Measurements from ENCODE around the gene TSPAN9.

Gene TSPAN9

DNA sequence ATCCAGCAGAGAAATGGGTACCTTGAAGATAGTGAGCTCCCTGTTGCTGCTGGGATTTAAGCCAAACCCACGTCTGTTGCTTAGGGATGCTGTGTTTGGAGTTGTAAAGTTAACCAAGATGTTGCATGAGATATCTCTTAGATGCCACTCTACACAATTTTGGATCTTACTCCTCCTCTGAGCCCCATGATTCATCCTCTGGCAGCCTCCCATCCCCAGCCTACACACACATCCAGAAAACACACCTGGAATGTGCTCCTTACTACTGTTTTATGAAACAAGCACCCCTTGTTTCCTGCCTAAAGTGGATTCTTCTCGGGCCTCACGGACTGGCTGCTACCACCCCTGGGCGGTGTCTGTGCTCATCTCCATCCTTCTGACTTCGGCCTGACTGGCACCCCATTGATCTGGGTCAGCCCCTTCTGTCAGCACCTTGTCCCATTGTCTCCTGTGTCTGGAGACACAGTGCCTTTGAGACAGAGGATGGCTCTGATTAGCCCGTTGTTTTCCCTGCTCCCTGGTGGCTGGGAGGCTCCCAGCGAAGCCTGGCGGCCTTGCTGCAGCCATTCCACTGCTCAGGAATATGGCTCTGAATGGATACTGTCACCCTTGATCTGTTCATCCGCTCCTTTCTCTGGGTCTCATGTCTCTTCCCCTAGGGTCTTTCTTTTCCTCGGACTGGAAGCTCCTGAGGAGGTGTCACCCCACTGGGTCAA lies 24.3 kb downstream of the TSPAN9 start:
- no peak for DNase-seq (ENCODE audit: low read depth)

DNA sequence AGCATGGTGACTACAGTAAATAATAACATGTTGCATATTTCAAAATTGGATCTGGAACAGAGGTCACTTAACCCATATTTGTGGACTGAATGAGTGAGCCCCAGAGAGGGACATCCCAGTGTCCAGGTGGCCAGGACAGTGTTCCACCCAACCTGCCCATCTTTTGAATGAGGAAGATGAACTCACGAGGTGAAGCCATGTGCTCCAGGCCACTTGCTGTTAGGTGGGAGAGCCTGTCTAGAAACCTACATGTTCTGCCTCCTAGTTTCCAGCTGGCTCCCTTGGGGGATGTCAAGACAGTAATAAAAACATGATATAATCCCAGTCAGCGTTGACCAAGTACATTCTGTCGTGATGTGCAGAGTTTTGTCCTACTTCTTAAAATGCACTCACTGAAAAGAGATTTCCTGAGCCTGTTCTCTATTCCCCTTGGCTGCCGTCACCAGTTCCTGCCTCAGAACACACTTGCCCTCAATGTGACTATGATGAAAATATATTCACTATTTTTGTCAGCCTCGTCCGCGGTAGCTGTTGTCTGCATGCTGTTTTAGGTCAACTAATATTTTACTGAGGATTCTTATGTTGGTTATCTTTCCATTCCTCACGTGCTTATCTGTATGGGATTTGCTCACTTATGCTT lies 25.7 kb downstream of the TSPAN9 start:
- DNase-seq (ENCODE audit: low read depth) = no peak

DNA sequence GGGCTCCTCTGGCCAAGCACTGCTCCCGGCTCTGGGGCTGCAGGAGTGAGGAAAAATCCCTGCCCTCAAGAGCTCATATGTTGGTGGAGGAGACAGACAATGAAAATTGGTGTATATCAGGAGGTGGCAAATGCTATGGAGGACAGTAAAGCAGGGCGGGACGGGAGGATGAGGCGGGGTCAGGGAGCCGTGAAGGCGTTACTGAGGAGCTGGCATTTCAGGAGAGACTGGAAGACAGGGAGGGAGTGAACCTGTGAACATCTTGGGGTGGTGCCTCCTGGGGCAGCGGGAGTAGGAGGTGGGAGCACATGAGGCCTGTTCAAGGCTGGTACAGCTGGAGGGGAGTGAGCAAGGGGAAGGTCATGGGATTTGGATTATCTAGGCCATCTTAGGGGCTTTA lies 26.6 kb downstream of the TSPAN9 start:
- no peak for DNase-seq (ENCODE audit: low read depth)

DNA sequence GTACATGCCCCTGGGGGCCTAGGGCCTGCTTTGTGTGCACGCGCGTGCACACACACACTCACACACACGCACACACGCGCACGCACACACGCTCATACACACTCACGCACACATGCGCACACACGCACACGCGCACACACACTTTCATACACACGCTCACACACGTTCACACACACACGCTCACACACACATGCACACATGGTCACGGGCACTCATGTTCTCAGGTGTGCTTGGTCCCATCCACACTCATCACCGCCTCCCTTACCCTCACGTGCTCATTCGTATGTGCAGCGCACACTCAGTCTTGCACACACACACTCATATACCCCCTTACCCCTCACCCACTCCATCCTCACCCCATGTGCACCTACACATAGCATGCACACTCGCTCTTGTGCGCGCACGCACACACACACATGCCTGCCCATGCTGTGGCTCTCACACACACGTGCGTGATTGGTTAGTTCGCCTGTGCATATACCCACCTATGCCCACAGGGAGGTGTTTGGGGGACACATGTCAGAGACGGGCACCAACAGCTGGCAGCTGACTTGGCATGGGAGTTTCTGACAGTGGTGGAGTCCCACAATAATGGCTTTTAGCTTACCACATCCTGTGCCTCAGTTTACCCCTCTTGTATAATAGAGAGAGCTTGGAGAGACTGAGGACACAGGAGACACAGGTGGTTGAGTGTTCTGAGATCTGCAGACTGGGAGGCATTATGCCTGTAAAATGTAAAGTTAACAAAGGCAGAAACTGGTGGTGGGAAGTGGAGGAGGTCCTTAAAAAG lies 28.7 kb downstream of the TSPAN9 start:
- no peak for DNase-seq (ENCODE audit: low read depth)

DNA sequence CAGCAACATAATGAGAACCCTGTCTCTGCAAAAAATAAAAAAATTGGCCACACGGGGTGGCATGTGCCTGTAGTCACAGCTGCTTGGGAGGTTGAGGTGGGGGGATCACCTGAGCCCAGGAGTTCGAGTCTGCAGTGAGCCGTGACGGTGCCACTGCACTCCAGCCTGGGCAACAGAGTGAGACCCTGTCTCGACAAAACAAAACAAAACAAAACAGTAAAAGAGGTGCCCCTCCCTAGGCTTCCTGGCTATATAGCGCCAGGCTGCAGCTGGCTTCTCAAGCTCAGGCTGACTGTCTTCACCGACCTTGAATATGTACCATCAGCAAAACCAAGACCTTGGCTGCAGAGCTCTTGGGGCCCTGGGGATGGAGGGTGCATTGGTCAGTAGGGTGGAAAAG lies 29.4 kb downstream of the TSPAN9 start:
- no peak for DNase-seq (ENCODE audit: low read depth)

DNA sequence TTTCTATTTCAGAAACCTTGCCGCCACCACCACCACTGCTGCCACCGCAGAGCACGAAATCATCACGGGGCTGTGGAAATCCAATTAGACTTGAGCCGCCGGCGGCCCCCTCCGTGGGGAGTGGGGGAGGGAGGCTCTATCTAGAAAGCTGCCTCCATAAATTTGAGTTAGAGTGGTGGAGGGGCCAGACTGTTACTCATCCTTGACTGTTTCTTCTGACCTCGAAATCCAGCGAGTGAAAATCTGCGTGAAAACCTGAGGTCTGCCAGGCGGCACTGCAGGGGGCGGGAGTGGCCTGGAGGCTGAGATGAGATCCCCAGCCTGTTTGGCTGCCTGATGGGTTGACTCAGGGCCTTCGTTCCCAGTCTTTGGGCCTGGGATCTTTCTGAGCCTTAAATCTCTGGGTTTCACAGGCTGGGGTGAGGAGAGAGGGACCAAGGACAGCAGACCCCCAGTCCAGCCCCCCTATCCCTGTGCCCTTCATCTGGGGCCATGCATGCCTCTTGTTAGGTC lies 29.9 kb downstream of the TSPAN9 start:
- no peak for DNase-seq (ENCODE audit: low read depth)

DNA sequence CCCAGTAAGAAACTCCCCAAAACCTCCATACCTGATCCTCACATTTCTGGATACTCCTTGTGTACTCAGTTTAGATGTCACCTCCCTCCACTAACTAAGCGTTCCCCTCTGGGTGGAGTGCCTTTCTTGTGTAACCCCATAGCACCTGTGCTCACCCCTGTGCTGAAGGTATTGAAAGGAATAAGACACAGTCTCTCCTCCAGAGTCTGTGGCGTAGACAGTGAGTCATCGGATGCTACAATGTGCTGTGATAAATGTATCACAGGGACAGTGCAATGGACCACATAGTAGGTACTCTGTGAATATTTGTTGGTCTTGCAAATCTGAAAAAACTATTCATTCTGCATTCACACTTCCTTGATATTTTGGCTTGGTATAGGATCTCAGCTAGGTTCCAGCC lies 30.8 kb downstream of the TSPAN9 start:
- no peak for DNase-seq (ENCODE audit: low read depth)

DNA sequence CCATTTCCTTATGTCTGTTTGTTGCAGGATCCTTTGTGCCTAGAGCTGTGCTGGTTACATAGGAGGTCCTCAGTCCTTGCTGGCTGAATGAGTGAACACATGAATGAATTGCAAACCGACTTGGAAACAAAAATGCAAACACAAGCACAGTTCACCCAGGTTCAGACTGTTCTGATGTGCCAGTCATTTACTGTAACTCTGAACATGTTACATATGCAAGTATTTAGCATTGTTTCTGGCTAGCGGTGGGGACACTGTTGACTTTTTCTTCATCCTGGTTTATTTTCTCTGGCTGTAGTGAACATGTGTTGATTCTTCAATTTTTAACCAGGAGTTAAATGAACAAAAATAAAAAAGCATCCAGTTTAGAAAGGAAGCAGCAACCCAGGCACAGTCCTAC lies 33.4 kb downstream of the TSPAN9 start:
- no peak for DNase-seq (ENCODE audit: low read depth)

DNA sequence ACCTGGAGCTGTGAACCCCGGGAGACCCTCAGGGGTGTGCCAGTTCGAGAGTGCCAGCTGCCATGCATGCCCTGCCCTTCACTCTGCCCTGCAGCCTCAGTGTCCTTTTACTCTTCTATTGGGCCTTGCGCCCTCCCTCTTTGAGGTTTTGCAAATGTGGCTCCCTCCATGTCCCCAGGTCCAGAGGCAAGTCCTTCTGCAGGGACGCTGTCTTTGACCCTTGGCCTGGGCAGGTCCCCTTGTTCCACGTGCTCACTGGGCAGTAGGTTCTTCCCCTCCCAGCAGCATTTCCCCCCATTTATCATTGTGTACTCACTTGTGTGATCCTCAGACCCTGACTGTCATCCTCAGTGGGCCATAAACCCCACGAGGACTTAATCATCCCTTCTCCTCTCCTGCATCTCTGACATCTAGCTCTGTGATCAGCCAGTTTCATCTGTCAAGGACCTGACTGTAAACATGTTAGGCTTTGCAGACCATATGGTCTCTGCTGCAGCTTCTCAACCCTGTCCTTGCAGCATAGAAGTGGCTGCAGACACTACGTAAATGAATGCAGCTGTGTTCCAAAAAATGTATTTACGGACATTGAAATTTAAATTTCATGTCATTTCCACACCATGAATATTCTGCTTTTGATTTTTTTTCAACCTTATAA lies 36.6 kb downstream of the TSPAN9 start:
- no peak for DNase-seq (ENCODE audit: low read depth)

DNA sequence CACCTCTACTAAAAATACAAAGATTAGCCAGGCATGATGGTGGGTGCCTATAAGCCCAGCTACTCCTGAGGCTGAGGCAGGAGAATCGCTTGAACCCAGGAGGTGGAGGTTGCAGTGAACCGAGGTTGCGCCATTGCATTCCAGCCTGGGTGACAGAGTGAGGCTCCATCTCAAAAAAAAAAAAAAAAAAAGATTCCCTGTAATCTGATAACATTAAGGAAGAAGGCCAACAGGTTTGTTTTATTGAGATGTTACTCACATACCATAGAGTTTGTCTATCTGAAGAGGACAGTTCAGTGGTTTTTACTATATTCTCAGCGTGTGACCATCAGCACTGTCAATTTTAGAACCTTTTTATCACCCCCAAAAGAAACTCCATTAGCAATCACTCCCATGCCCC lies 37.5 kb downstream of the TSPAN9 start:
- DNase-seq (ENCODE audit: low read depth) = no peak

DNA sequence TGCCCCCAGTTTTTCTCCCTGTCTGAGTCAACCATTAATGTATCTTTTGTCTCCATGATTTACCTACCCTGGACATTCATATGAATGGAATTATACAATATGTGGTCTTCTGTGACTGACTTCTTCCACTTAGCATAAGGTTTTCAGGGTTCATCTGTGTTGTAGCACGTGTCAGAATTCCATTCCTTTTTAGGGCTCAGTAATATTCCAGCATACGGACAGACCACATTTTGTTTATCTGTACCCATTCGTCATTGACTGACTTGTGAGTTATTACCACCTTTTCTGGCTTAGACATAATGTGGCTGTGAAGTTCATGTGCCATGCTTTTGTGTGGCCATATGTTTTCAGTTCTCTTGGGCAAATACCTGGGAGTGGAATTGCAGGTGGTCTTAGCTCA lies 37.9 kb downstream of the TSPAN9 start:
- no peak for DNase-seq (ENCODE audit: low read depth)

DNA sequence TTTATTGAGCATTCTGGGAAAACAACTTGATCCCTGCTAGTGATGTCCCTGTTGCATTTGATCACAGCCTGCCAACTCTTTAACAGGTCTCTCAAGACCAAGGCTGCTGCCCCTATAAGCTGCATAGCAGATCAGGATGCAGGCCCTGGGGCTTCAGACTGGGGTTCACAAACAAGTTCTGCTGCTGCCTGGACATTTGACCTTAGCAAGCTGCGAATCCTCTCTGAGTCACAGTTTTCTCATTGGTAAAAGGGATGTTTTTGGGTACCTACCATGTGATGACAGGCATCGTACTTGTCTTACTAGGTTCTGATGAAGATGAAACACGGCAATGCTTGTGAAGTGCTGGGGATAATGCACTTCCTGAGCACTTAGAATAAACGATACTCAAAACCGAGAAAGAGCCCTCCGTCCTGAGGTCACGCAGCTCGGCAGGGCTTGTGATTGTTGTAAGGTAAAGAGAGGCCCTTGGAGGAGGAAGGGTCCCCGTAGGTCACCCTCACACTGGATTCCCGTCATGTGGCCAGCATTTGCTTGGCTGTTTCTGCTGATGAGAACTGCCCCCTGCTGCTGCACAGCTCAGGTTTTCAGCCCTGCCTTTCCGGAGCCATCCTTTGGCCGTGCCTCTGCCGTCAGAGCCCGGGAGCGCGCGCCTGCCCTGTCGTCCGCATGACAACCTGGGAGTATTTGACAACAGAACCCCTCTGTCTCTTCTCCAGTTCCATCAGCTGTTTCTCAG lies 39.1 kb downstream of the TSPAN9 start:
- no peak for DNase-seq (ENCODE audit: low read depth)

DNA sequence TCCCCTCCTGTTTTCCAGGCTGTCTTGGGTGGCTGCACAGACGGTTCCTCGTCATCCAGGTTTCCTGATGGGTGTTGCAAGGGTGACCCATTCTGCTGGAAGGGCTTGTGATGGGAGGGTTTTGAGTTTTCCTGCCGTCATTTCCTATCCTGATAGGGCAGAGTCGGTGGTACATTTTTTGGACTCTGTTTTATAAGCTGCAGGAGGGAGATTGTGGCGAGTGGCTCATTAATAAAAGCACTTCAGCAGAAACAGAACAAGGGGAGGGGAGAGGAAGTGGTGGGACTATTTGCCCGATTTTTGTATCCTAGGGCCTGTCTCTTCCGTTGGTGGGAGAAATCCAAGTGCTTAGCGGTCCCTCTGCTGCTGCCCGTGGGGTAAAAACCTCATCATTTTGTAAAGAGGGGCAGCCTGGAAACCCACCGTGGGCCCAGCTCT lies 40.0 kb downstream of the TSPAN9 start:
- DNase-seq (ENCODE audit: low read depth) = no peak

DNA sequence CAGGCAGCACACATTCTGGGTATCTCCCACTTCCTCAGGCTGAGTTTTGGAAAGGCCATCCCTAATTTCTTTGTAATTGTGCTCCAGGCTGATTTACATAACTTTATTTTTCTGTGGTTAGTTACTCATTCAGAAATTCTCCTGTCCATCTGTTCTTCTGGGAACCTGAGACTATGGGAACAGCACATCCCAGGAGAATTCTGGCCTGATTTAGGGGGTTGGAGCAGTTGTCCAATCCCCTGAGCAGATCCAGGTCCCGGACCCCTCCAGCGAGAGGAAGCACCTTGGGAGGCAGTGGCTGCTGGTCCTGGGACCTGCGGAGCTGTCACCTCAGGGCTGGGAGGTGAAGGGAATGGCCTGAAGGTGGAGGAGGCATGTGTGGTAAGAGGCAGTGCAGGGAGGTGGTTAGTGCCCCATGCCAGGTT lies 40.4 kb downstream of the TSPAN9 start:
- DNase-seq (ENCODE audit: low read depth) = no peak

DNA sequence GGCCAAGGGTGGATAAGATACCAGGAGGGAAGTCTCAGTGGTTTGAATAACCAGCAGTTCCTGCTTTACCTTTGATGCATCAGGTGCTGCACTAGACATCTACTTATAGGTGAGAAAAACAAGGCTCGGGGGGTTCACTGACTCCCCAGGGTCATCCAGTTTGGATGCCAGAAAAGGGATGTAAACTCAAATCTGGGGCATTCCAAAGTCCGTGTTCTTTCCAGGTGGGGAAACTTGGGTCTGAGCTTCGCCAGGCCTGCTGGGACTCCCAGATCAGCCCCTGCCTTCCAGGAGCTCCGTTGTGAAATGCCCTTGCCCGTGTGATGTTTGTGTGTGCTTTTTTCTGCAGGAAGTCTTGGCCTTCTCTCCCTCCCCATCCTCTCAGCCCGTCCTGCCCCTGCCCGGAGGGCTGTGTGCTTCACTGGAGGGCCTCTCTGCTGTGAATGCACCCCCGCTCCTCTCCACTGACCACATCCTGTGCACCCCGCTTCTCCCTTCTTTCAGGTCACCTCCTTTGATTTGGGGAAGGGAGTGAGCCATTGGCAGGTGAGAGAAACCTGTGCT lies 42.1 kb downstream of the TSPAN9 start:
- no peak for DNase-seq (ENCODE audit: low read depth)

DNA sequence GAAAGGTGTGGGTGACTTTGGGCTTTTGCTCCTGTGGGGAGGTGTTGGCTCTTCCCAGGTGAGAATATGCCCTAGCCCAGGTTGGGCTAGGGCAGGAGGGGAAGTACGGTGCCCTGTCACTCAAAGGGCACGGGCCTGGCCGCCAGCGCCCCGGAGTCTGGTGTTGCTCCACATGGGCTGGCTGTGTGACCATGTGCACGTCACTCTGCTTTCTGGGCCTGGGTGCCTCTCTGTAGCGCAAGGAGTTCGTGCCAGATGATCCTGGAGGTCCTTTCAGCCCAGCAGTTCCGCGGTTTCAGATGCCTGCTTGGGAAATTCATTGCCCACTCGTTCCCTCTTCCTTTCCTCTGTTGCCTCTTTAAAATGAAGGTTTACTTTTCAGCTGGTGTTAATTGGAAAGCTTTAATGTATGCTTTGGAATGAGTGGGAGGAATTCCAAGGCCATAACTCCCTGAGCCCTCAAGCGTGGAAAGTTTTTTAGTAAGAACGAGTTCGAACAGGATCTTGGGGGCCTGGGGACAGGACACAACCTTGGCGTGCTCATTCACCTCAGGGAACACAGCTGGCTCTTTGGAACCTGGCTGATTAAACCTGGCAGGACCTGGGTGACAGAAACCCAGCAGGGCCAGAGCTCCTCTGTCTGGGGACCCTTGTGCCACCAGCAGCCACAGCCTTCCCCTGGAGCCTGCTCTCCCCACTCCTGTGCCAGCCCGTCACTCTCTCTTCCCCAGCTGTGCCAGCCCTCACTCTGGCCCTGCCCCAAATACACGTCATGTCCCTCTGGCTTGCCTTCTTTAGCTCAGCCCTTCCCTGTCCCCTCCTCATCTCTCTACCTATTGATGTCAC lies 42.8 kb downstream of the TSPAN9 start:
- DNase-seq (ENCODE audit: low read depth) = no peak

DNA sequence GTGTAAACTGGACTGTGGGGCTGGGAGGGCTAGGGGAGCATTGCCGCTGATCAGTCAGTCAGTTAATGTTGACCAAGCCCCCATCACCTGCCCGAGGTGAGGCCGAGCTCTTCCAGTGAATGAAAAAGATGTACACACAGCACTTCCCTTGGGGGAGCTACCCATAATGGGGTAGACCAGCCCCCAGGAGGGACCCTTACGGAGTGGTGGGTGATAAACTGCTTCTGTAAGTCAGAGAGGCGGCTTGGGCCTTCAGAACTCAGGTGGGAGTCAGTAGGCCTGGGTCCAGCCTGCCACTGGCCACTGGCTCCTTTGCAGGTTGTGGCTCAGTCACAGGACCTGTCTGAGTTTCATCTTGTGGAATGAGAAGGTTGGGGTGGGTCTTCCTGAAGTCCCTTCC lies 43.5 kb downstream of the TSPAN9 start:
- DNase-seq (ENCODE audit: low read depth) = no peak

DNA sequence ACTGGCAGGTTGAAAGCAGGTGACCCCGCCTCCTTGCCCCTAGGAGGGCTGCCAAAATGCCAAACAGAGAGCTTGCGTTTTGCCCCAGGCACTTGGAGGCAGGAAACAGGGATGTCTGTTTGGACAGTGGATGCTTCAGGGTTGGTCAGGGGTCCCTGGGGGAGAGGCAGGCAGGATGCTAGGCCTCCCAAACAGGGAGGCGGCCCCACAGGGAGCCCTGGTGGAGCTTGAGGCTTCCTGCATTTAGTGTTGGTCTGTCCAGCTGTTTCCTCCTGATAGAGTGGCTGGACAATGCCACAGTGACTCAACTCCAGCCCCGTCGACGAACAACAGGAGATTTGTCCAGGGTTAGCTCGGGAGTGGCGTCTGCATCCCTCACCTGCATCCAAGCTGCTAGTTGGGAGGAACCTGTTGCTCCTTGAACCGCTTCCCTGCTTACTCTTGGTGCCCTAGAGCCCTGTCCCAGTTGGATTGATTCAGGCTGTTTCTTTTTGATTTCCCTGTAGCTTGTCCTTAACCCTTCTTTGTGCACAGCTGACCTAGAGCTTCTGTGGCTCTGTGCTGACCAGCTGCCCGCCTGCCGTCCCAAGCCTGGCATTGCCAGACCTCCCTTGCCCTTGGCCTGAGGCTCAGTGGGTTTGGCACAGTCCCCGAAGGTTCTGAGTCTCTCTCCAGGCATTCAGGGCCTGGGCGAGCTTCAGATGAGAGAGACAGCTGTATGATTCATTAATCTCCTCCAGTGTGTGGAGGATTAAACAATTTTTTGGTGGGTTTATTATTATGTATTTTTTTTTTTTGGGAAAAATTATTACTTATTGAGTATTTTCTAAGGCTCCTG lies 45.9 kb downstream of the TSPAN9 start:
- DNase-seq (ENCODE audit: low read depth) = no peak

DNA sequence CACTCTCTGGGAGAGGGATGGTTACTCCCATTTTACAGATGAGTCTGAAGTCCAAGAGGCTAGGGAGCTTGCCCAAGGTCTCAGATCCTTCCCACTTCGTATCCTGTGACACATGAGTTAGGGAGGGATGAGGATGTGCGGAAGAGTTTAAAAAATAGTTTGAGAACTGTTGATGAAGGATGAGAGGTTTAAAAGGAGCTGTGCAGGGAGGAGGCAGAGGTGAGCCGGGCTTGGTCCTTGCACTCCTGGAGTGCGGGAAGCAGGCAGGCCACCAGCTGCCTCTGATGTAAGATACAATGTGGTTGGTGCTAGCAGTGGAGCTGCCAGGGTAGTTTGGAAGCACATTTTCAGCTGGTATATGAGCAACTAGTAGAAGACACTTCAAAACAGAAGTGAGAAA lies 46.5 kb downstream of the TSPAN9 start:
- no peak for DNase-seq (ENCODE audit: low read depth)

DNA sequence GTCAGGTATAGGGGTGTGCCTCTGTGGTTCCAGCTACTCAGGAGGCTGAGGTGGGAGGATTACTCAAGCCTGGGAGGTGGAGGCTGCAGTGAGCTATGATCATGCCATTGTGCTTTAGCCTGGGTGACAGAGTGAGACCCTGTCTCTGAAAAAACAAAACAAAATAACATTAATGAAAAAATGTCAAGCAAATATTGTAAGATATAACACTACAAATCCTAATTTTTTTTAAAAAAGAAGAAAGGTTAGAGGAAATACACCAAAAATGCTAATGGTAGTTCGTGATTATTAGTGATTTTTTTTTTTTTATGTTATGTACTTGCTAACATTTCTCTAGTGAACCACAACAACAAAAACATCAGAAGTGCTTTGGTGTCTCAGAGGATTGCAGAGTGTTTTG lies 47.7 kb downstream of the TSPAN9 start:
- DNase-seq (ENCODE audit: low read depth) = no peak
